Measurements from ENCODE around the gene KIRREL2.
A peak's percentile ranks its signal among the peaks of the same experiment; 100 is the strongest.
"Not testable (repeated sequence)": the region's sequence is repeated elsewhere in the genome, so short reads cannot be mapped to it uniquely, and the experiment has no call there.

The KIRREL2 gene

GRCh38 chr19:35868823-35869326, 12.2 kb downstream of the KIRREL2 start:
- Histone ChIP-seq H3K27me3 (ENCODE audit: control insufficient read depth in 5 of 5, insufficient read depth in 4 of 5, low read length in 5 of 5) (peaks cover 16 to 42% (median 38%) of the 10 kb centered on the region in 5 donors), H3K4me3 (ENCODE audit: low read depth in 1 of 5, low read length in 5 of 5) (peak overlapping the region in 4 of 5 donors; percentile 24 to 61 (median 36)), H3K4me1 (ENCODE audit: control insufficient read depth in 5 of 5, insufficient read depth in 5 of 5, low read length in 5 of 5) (peaks cover 0 to 23% (median 21%) of the 10 kb centered on the region in 5 donors), H3K9ac (ENCODE audit: low read length in 5 of 5) (peak overlapping the region in 1 of 5 donors; percentile 6), H3K9me3 (ENCODE audit: control insufficient read depth in 5 of 5, low read length in 5 of 5) (no peaks in the 10 kb centered on the region), H3K36me3 (ENCODE audit: control insufficient read depth in 5 of 5, insufficient read depth in 5 of 5, low read length in 5 of 5) (no peaks in the 10 kb centered on the region), H3K27ac (ENCODE audit: low read depth, low read length) (no peak overlapping the region)

DNA sequence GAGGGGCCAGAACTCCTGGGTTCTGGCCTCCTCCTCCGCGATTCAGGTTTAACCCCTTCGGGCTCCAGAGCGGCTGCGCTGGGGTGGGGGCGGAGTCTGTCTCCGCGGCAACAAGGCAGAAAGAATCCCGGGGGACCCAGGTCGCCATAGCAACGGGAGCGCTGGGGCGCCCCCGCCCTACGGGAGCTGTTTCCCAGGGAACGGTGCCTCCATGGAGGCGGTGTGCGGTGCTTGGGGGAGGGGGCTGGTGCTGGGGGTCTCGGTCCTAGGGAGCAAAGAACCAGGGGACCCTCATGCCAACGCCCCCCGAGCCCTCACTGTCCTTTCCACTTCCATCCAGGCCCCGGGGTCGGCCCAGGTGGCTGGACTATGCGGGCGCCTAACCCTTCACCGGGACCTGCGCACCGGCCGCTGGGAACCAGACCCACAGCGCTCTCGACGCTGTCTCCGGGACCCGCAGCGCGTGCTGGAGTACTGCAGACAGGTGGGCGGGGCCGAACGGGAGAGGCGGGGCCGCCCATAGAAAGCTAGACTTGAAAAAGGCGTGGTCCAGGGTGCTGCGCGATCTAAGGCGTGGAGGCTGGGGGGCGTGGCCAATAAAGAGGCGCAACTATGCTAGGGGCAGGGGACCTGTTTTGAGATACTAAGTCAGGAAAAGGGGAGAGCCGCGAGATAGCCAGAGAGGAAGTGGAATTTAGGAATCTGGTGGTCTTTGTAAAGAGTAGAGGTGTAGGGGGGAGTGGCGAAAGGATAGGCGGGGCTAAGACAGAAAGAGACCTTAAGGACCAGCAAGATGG, 12.8 kb downstream of the KIRREL2 start:
- H3K4me3 ChIP-seq (ENCODE audit: low read depth in 1 of 5, low read length in 5 of 5), result peak overlapping the region in 3 of 5 donors; percentile 17 to 61 (median 20)
- peaks cover 15 to 42% (median 38%) of the 10 kb centered on the region in 5 donors for H3K27me3 ChIP-seq (ENCODE audit: control insufficient read depth in 5 of 5, insufficient read depth in 4 of 5, low read length in 5 of 5)
- no peak overlapping the region for H3K9ac ChIP-seq (ENCODE audit: low read length in 5 of 5)
- H3K27ac ChIP-seq (ENCODE audit: low read depth, low read length), result no peak overlapping the region
- no peaks in the 10 kb centered on the region for H3K9me3 ChIP-seq (ENCODE audit: control insufficient read depth in 5 of 5, low read length in 5 of 5)
- H3K4me1 ChIP-seq (ENCODE audit: control insufficient read depth in 5 of 5, insufficient read depth in 5 of 5, low read length in 5 of 5), result peaks cover 0 to 23% (median 21%) of the 10 kb centered on the region in 5 donors
- no peaks in the 10 kb centered on the region for H3K36me3 ChIP-seq (ENCODE audit: control insufficient read depth in 5 of 5, insufficient read depth in 5 of 5, low read length in 5 of 5)

DNA sequence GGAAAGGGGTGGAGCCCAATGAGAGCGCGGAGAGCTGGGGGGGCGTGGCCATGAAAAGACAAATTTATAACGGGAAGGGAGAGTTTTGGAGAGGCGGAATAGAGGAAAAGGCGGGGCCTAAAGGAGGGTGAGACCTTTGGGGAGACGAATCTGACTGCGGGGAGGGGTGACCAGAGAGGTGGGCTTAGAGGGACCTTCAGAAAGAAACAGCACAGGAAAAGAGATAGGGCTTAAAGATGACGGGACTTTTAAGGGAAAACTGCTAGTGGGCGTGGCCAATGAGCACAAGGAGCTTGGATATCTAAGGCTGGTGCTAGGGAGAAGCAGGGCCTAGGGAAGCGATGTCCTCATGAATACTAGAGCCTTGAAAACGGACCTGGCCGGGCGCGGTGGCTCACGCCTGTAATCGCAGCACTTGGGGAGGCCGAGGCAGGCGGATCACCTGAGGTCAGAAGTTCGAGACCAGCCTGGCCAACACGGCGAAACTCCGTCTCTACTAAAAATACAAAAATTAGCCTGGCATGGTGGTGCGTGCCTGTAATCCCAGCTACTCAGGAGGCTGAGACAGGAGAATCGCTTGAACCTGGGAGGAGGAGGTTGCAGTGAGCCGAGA, 13.5 kb downstream of the KIRREL2 start:
- not testable (repeated sequence) for H3K27ac ChIP-seq (ENCODE audit: low read depth, low read length); H3K36me3 ChIP-seq (ENCODE audit: control insufficient read depth in 5 of 5, insufficient read depth in 5 of 5, low read length in 5 of 5); H3K9ac ChIP-seq (ENCODE audit: low read length in 5 of 5); H3K9me3 ChIP-seq (ENCODE audit: control insufficient read depth in 5 of 5, low read length in 5 of 5)
- Histone ChIP-seq H3K4me3 (ENCODE audit: low read depth in 1 of 5, low read length in 5 of 5) (peak overlapping the region in 1 of 5 donors; percentile 48), H3K4me1 (ENCODE audit: control insufficient read depth in 5 of 5, insufficient read depth in 5 of 5, low read length in 5 of 5) (peaks cover 0 to 23% (median 21%) of the 10 kb centered on the region in 5 donors), H3K27me3 (ENCODE audit: control insufficient read depth in 5 of 5, insufficient read depth in 4 of 5, low read length in 5 of 5) (peaks cover 12 to 42% (median 38%) of the 10 kb centered on the region in 5 donors)

DNA sequence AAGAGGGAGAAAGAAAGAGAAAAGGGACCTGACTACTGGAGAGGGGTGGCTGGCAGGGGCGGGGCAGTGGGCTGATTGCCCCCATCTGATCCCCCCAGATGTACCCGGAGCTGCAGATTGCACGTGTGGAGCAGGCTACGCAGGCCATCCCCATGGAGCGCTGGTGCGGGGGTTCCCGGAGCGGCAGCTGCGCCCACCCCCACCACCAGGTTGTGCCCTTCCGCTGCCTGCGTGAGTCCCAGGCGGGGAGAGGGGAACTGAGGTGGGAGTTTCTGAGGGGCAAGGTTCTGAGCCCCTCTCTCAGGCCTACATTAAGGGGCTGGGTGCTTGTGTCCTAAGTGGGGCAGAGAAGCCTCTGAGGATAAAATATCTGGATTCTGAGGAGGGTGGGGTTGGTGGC, 14.1 kb downstream of the KIRREL2 start:
- Histone ChIP-seq H3K9ac (ENCODE audit: low read length in 5 of 5) (no peak overlapping the region), H3K36me3 (ENCODE audit: control insufficient read depth in 5 of 5, insufficient read depth in 5 of 5, low read length in 5 of 5) (no peaks in the 10 kb centered on the region), H3K4me1 (ENCODE audit: control insufficient read depth in 5 of 5, insufficient read depth in 5 of 5, low read length in 5 of 5) (peaks cover 0 to 23% (median 21%) of the 10 kb centered on the region in 5 donors), H3K27ac (ENCODE audit: low read depth, low read length) (no peak overlapping the region), H3K4me3 (ENCODE audit: low read depth in 1 of 5, low read length in 5 of 5) (no peak overlapping the region), H3K9me3 (ENCODE audit: control insufficient read depth in 5 of 5, low read length in 5 of 5) (no peaks in the 10 kb centered on the region), H3K27me3 (ENCODE audit: control insufficient read depth in 5 of 5, insufficient read depth in 4 of 5, low read length in 5 of 5) (peaks cover 8 to 36% (median 33%) of the 10 kb centered on the region in 5 donors)

DNA sequence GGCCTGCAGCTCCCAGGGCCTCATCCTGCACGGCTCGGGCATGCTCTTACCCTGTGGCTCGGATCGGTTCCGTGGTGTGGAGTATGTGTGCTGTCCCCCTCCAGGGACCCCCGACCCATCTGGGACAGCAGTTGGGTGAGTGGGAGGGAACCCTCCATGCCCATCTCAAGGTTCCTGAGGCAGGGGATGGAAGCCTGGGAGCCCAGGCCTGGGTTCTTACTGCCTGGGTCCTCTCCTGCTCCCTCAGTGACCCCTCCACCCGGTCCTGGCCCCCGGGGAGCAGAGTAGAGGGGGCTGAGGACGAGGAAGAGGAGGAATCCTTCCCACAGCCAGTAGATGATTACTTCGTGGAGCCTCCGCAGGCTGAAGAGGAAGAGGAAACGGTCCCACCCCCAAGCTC, 14.9 kb downstream of the KIRREL2 start:
- Histone ChIP-seq H3K9ac (ENCODE audit: low read length in 5 of 5) (no peak overlapping the region), H3K27ac (ENCODE audit: low read depth, low read length) (no peak overlapping the region), H3K36me3 (ENCODE audit: control insufficient read depth in 5 of 5, insufficient read depth in 5 of 5, low read length in 5 of 5) (no peaks in the 10 kb centered on the region), H3K4me3 (ENCODE audit: low read depth in 1 of 5, low read length in 5 of 5) (no peak overlapping the region), H3K27me3 (ENCODE audit: control insufficient read depth in 5 of 5, insufficient read depth in 4 of 5, low read length in 5 of 5) (peaks cover 3 to 33% (median 30%) of the 10 kb centered on the region in 5 donors), H3K4me1 (ENCODE audit: control insufficient read depth in 5 of 5, insufficient read depth in 5 of 5, low read length in 5 of 5) (peaks cover 0 to 23% (median 21%) of the 10 kb centered on the region in 5 donors), H3K9me3 (ENCODE audit: control insufficient read depth in 5 of 5, low read length in 5 of 5) (no peaks in the 10 kb centered on the region)

DNA sequence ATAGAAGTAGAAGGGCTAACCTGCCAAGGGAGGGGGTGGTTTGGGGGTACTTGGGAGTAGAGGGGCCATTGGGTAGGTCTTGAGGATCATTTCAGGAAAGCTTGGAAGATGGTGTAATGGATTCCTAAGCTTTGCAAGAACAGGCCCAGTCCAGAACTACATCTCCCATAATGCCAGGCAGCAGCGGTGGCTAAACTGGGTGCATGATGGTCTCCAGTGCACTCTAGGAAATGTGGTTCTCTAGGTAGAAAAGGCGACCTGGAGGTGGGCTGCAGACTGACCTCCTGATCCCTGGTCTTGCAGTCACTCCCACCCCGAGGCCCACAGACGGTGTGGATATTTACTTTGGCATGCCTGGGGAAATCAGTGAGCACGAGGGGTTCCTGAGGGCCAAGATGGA, 15.5 kb downstream of the KIRREL2 start:
- Histone ChIP-seq H3K4me3 (ENCODE audit: low read depth in 1 of 5, low read length in 5 of 5) (no peak overlapping the region), H3K9ac (ENCODE audit: low read length in 5 of 5) (no peak overlapping the region), H3K9me3 (ENCODE audit: control insufficient read depth in 5 of 5, low read length in 5 of 5) (no peaks in the 10 kb centered on the region), H3K27ac (ENCODE audit: low read depth, low read length) (no peak overlapping the region), H3K4me1 (ENCODE audit: control insufficient read depth in 5 of 5, insufficient read depth in 5 of 5, low read length in 5 of 5) (peaks cover 0 to 23% (median 21%) of the 10 kb centered on the region in 5 donors), H3K36me3 (ENCODE audit: control insufficient read depth in 5 of 5, insufficient read depth in 5 of 5, low read length in 5 of 5) (no peaks in the 10 kb centered on the region), H3K27me3 (ENCODE audit: control insufficient read depth in 5 of 5, insufficient read depth in 4 of 5, low read length in 5 of 5) (peaks cover 3 to 31% (median 30%) of the 10 kb centered on the region in 5 donors)

DNA sequence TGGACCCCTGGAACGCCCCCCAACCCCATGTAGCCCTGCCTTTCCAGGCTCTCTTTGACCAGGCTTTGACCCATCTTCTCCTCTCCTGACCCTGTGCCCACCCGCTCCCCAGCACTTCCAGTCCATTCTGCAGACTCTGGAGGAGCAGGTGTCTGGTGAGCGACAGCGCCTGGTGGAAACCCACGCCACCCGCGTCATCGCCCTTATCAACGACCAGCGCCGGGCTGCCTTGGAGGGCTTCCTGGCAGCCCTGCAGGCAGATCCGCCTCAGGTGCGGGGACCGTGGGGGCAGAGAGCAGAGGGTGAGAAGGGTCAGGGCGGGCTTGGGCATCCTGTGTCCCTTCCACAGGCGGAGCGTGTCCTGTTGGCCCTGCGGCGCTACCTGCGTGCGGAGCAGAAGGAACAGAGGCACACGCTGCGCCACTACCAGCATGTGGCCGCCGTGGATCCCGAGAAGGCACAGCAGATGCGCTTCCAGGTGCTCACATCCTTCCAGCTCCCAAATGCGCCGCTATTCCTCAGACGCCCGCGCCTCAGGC, 17.8 kb downstream of the KIRREL2 start:
- Histone ChIP-seq H3K9me3 (ENCODE audit: control insufficient read depth in 5 of 5, low read length in 5 of 5) (no peaks in the 10 kb centered on the region), H3K4me1 (ENCODE audit: control insufficient read depth in 5 of 5, insufficient read depth in 5 of 5, low read length in 5 of 5) (peaks cover 0 to 9% (median 8%) of the 10 kb centered on the region in 5 donors), H3K9ac (ENCODE audit: low read length in 5 of 5) (no peak overlapping the region), H3K4me3 (ENCODE audit: low read depth in 1 of 5, low read length in 5 of 5) (no peak overlapping the region), H3K27ac (ENCODE audit: low read depth, low read length) (no peak overlapping the region), H3K36me3 (ENCODE audit: control insufficient read depth in 5 of 5, insufficient read depth in 5 of 5, low read length in 5 of 5) (no peaks in the 10 kb centered on the region), H3K27me3 (ENCODE audit: control insufficient read depth in 5 of 5, insufficient read depth in 4 of 5, low read length in 5 of 5) (peaks cover 0 to 35% (median 25%) of the 10 kb centered on the region in 5 donors)

- H3K36me3 ChIP-seq (ENCODE audit: control insufficient read depth in 5 of 5, insufficient read depth in 5 of 5, low read length in 5 of 5), result no peaks in the 10 kb centered on the region
- no peaks in the 10 kb centered on the region for H3K9me3 ChIP-seq (ENCODE audit: control insufficient read depth in 5 of 5, low read length in 5 of 5)
- peaks cover 0 to 3% (median 0%) of the 10 kb centered on the region in 5 donors for H3K4me1 ChIP-seq (ENCODE audit: control insufficient read depth in 5 of 5, insufficient read depth in 5 of 5, low read length in 5 of 5)
- no peak overlapping the region for H3K4me3 ChIP-seq (ENCODE audit: low read depth in 1 of 5, low read length in 5 of 5)
- H3K9ac ChIP-seq (ENCODE audit: low read length in 5 of 5), result no peak overlapping the region
- H3K27ac ChIP-seq (ENCODE audit: low read depth, low read length), result no peak overlapping the region
- peaks cover 0 to 9% (median 0%) of the 10 kb centered on the region in 5 donors for H3K27me3 ChIP-seq (ENCODE audit: control insufficient read depth in 5 of 5, insufficient read depth in 4 of 5, low read length in 5 of 5)
Observed at GRCh38 chr19:35879068-35879467, 22.4 kb downstream of the KIRREL2 start.

- Histone ChIP-seq H3K9ac (ENCODE audit: low read length in 5 of 5) (no peak overlapping the region), H3K36me3 (ENCODE audit: control insufficient read depth in 5 of 5, insufficient read depth in 5 of 5, low read length in 5 of 5) (no peaks in the 10 kb centered on the region), H3K4me3 (ENCODE audit: low read depth in 1 of 5, low read length in 5 of 5) (no peak overlapping the region), H3K27ac (ENCODE audit: low read depth, low read length) (no peak overlapping the region), H3K4me1 (ENCODE audit: control insufficient read depth in 5 of 5, insufficient read depth in 5 of 5, low read length in 5 of 5) (peaks cover 0 to 3% (median 0%) of the 10 kb centered on the region in 5 donors), H3K9me3 (ENCODE audit: control insufficient read depth in 5 of 5, low read length in 5 of 5) (no peaks in the 10 kb centered on the region), H3K27me3 (ENCODE audit: control insufficient read depth in 5 of 5, insufficient read depth in 4 of 5, low read length in 5 of 5) (peaks cover 0 to 9% (median 0%) of the 10 kb centered on the region in 5 donors)
Observed at GRCh38 chr19:35879770-35880317, 23.1 kb downstream of the KIRREL2 start.

Measured in subcutaneous abdominal adipose tissue (tissue), 5 donors.